Endothelial cell of umbilical vein (primary cell): ENCODE measurements around the gene DNAJC28. TPM values are rescaled to one million over a fixed set of nuclear protein-coding genes. Genes with fewer than 3 reads are reported as not detected.

ENCODE experiments used
- BruUV-seq: library from RNA; stranded (reverse); fragments of 400-500 nt; replicated peaks from 2 replicates; lab custom pipeline; 2021; lab: Mats Ljungman, UMichigan
- CTCF ChIA-PET: fragments of 300-600, 350-600 bp; sonication (Branson Sonifier 250); formaldehyde crosslinking; loops from one replicate; lab custom pipeline; 2021; ENCODE audit warnings: antibody characterized with exemption, inconsistent platforms; lab: Charles Lee
- POLR2A ChIA-PET: fragments of 300-600, 350-600 bp; sonication (Branson Sonifier 250); formaldehyde crosslinking; loops from one replicate; lab custom pipeline; 2021; ENCODE audit warnings: antibody characterized with exemption, inconsistent platforms; lab: Charles Lee
- DNase-seq: peaks from one replicate; pipeline ENCODE4 v3.0.0-alpha.2; 2011; ENCODE audit warnings: low read depth, low spot score
- FAIRE-seq: peaks from 2 replicates; lab custom pipeline; 2011; peaks lifted over from hg19 to GRCh38; lab: Jason Lieb, UNC
- H2AFZ ChIP-seq: 2 replicates; pipeline ENCODE4 v1.6.0; 2012; ENCODE audit warnings: low read depth, low read length, control low read depth, inconsistent platforms
- H3K27ac ChIP-seq: 2 replicates; pipeline ENCODE4 v1.5.1; 2011; ENCODE audit warnings: low read depth, mild to moderate bottlenecking, control low read depth, low read length, moderate library complexity; ENCODE audit not compliant: insufficient read depth
- H3K27me3 ChIP-seq, 2 experiments: 2 replicates each; pipeline versions ENCODE4 v1.6.0 to v1.6.1; 2011; ENCODE audit warnings: low read length in 2 of 2, mixed read lengths in 1 of 2; ENCODE audit not compliant: control insufficient read depth in 2 of 2, insufficient read depth in 2 of 2
- H3K36me3 ChIP-seq, 2 experiments: 2 replicates in 1 of 2; 3 replicates in 1 of 2; pipeline ENCODE4 v1.5.1; 2011; ENCODE audit warnings: low read length in 2 of 2, mild to moderate bottlenecking in 1 of 2, moderate library complexity in 1 of 2; ENCODE audit not compliant: control insufficient read depth in 2 of 2, insufficient read depth in 2 of 2; ENCODE audit errors: extremely low read depth in 1 of 2
- H3K4me1 ChIP-seq: 3 replicates; pipeline ENCODE4 v1.5.1; 2011; ENCODE audit warnings: mild to moderate bottlenecking, low read length; ENCODE audit not compliant: control insufficient read depth, insufficient read depth; ENCODE audit errors: extremely low read depth
- H3K4me2 ChIP-seq: 2 replicates; pipeline ENCODE4 v1.6.1; 2011; ENCODE audit warnings: low read length, control low read depth, mixed read lengths; ENCODE audit not compliant: insufficient read depth
- H3K4me3 ChIP-seq, 3 experiments: fragments of 200-600 bp in 1 of 3; sonication (generic), shearing (Covaris generic) in 1 of 3; replicated peaks in 1 of 3; 2 replicates each; pipeline ENCODE4 v1.5.1; 2011 to 2016; ENCODE audit warnings: control low read depth in 3 of 3, low read length in 3 of 3, mild to moderate bottlenecking in 2 of 3, inconsistent platforms in 1 of 3, low read depth in 1 of 3, moderate library complexity in 1 of 3; ENCODE audit not compliant: insufficient read depth in 1 of 3
- H3K79me2 ChIP-seq: 2 replicates; pipeline ENCODE4 v1.6.0; 2012; ENCODE audit warnings: low read length, inconsistent platforms; ENCODE audit not compliant: control insufficient read depth, insufficient read depth
- H3K9ac ChIP-seq: replicated peaks from 2 replicates; pipeline ENCODE3; 2011; ENCODE audit warnings: low read length, control low read depth; ENCODE audit not compliant: insufficient read depth; ENCODE audit errors: extremely low read depth
- H3K9me1 ChIP-seq: replicated peaks from 3 replicates; pipeline ENCODE4 v1.6.0; 2011; ENCODE audit warnings: mild to moderate bottlenecking, low read length; ENCODE audit not compliant: control insufficient read depth, insufficient read depth; ENCODE audit errors: extremely low read depth
- H3K9me3 ChIP-seq: replicated peaks from 2 replicates; pipeline ENCODE4 v1.5.1; 2012; ENCODE audit warnings: low read length, inconsistent platforms; ENCODE audit not compliant: control insufficient read depth, insufficient read depth
- H4K20me1 ChIP-seq: replicated peaks from 2 replicates; pipeline ENCODE3; 2011; ENCODE audit warnings: mild to moderate bottlenecking, low read length; ENCODE audit not compliant: control insufficient read depth, insufficient read depth; ENCODE audit errors: extremely low read depth
- CTCF ChIP-seq, 2 donors: IDR thresholded peaks; 1 replicate in 1 of 2; 2 replicates in 1 of 2; pipeline ENCODE4 v1.5.1; 2011; ENCODE audit warnings: low read length in 2 of 2, mild to moderate bottlenecking in 2 of 2, moderate library complexity in 2 of 2, control low read depth in 1 of 2, inconsistent platforms in 1 of 2, low read depth in 1 of 2; ENCODE audit not compliant: insufficient read depth in 1 of 2; ENCODE audit errors: extremely low read depth in 1 of 2
- EZH2 ChIP-seq: IDR thresholded peaks from 2 replicates; pipeline ENCODE4 v1.6.1; 2012; ENCODE audit warnings: borderline replicate concordance, low read depth, mild to moderate bottlenecking, moderate library complexity, low read length, inconsistent platforms; ENCODE audit not compliant: severe bottlenecking
- FOS ChIP-seq: IDR thresholded peaks from 2 replicates; pipeline ENCODE4 v1.6.1; 2011; ENCODE audit warnings: mild to moderate bottlenecking, low read length, moderate library complexity, borderline replicate concordance; ENCODE audit not compliant: insufficient read depth
- GATA2 ChIP-seq: IDR thresholded peaks from 2 replicates; pipeline ENCODE4 v1.7.0; 2011; ENCODE audit warnings: low read depth, mild to moderate bottlenecking, moderate library complexity, mixed read lengths, low read length; ENCODE audit not compliant: insufficient read length, insufficient read depth
- JUN ChIP-seq: IDR thresholded peaks from 2 replicates; pipeline ENCODE4 v1.6.1; 2011; ENCODE audit warnings: borderline replicate concordance, low read depth; ENCODE audit not compliant: insufficient read length, insufficient read depth
- MAX ChIP-seq: IDR thresholded peaks from 2 replicates; pipeline ENCODE4 v1.6.1; 2011; ENCODE audit not compliant: insufficient read depth, insufficient read length
- MYC ChIP-seq: IDR thresholded peaks from one replicate; pipeline ENCODE4 v1.6.1; 2011; ENCODE audit warnings: mild to moderate bottlenecking, low read depth, low read length
- POLR2A ChIP-seq: IDR thresholded peaks from 2 replicates; pipeline ENCODE4 v1.6.1; 2012; ENCODE audit warnings: low read depth, mild to moderate bottlenecking, control low read depth, low read length
- POLR2AphosphoS5 ChIP-seq: IDR thresholded peaks from 2 replicates; pipeline ENCODE4 v1.6.1; 2012; ENCODE audit warnings: low read depth, mild to moderate bottlenecking, control low read depth, low read length, moderate library complexity; ENCODE audit not compliant: insufficient read depth
- dilution Hi-C: fragments of 300-500 bp; cut with MboI; formaldehyde crosslinking; loops from one replicate; pipeline ENCODE4 v1.15.0; 2019; ENCODE audit warnings: low sequenced_read_pairs; ENCODE audit not compliant: extremely low pct_ligation_motif_present
- intact Hi-C: fragments of 100-400 bp; cut with micrococcal nuclease; formaldehyde crosslinking; loops from one replicate; pipeline ENCODE4 v1.10.0; 2022
- polyA plus RNA-seq, 4 experiments: library from polyadenylated mRNA; depleted of rRNA in 3 of 4; stranded (reverse) in 3 of 4; unstranded in 1 of 4; fragments of >200 nt; gene quantifications; 2 replicates each; pipeline versions ENCODE4 v1.2.1 to v1.2.3, GENCODE V29; 2011 to 2012; ENCODE audit warnings: missing spikeins in 1 of 4
- total RNA-seq: library from RNA; stranded (reverse); gene quantifications from 2 replicates; pipeline ENCODE4 v1.2.3, GENCODE V29; 2021

Gene DNAJC28
- total and polyA plus RNA-seq, 2 donors (not counting 3 experiments of a cell fraction or from before 2014, with no cell fraction given), result 0.19 to 0.82 TPM

DNA sequence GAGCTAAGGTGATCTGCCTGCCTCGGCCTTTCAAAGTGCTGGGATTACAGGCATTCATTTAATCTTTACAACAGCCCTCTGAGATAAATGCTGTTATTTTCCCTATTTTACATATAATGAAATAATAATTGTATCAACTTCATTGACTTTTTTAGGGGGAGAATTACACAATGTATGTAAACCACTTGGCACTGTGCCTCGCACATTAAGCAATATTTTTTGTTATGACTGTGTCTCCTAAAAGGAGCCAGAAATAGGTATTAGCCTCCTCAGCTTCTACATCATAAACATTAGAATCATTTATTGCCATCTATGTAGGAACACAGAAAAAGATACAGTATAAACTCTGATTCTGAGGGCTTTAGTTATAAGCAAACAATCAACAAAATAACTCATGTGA, 1.1 kb upstream of the DNAJC28 start:
- Histone ChIP-seq H3K36me3 (no peaks in the 10 kb centered on the region), H3K4me3 (no peak overlapping the region), H2AFZ (no peak overlapping the region), H3K9ac (no peak overlapping the region), H3K79me2 (no peaks in the 10 kb centered on the region), H3K9me1 (no peaks in the 10 kb centered on the region), H3K27ac (no peak overlapping the region), H4K20me1 (no peaks in the 10 kb centered on the region), H3K27me3 (peaks cover 0 to 2% of the 10 kb centered on the region in 2 experiments), H3K4me1 (peaks cover 4% of the 10 kb centered on the region), H3K4me2 (no peak overlapping the region), H3K9me3 (no peaks in the 10 kb centered on the region)
- TF ChIP-seq MYC (no peak), CTCF (IDR thresholded peaks at IDR 0.05; ENCODE audit: extremely low read depth in 1 of 2, insufficient read depth in 1 of 2, low read depth in 1 of 2, low read length in 2 of 2) (no peak), EZH2 (no peak), JUN (no peak), MAX (no peak), POLR2AphosphoS5 (no peak), FOS (no peak), POLR2A (no peak), GATA2 (no peak)
- DNase-seq (no peak), FAIRE-seq (no peak)
- intact Hi-C loops (no loop called here), dilution Hi-C loops (no loop called here)
- no TSS peak for BruUV-seq
- POLR2A ChIA-PET, result no interaction called here
- CTCF ChIA-PET, result interaction anchor here (1.6 to 2.1 kb wide), 3 partner anchors 13 to 431 kb away, joined by 6 to 24 read pairs (median 8); partner anchors contain the start of gene TMEM50B
